ENCODE measurements around the gene TOR2A. TPM values are rescaled to one million over a fixed set of nuclear protein-coding genes. Genes with fewer than 3 reads are reported as not detected.
A peak's percentile ranks its signal among the peaks of the same experiment; 100 is the strongest.

TOR2A gene
- total RNA-seq, 6 donors from 2014 or later: 11.4 to 27.2 (median 21.0) TPM

DNA sequence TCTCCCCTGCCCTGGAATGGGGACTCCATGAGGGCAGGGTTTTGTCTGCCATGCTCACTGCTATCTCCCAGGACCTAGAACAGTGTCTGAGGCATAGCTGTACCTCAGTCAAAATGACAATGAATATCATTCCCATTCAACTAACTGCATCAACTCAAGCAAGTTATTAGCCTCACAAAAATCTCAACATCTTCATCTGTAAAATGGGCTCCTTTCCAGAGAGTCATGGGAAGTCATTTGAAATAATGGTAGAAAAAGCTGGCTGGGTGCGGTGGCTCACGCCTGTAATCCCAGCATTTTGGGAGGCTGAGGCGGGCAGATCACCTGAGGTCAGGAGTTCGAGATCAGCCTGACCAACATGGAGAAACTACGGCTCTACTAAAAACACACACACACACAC, 34.0 kb upstream of the TOR2A start:
- H3K4me3 ChIP-seq: peak overlapping the region in 3 of 4 donors; percentile 50 to 75 (median 70)
- H3K36me3 ChIP-seq: peaks cover 0 to 13% (median 5%) of the 10 kb centered on the region in 4 donors
- ATAC-seq (ENCODE audit: low FRiP score in 2 of 2) (no peak), DNase-seq (no peak)
- H3K4me1 ChIP-seq: peaks cover 50 to 72% (median 62%) of the 10 kb centered on the region in 4 donors
- no peak for TF ChIP-seq EP300 (IDR thresholded peaks at IDR 0.05)
- no peaks in the 10 kb centered on the region for H3K9me3 ChIP-seq
- H3K27me3 ChIP-seq: no peaks in the 10 kb centered on the region
- 82 to 89% methylated on average over 4 to 5 of the region's 5 CpGs for WGBS, 2 donors
- H3K27ac ChIP-seq: peak overlapping the region; percentile 78 to 96 (median 86)

- peak overlapping the region in 3 of 4 donors; percentile 50 to 75 (median 70) for H3K4me3 ChIP-seq
- H3K27me3 ChIP-seq: no peaks in the 10 kb centered on the region
Measured at GRCh38 chr9:127768698-127769097, 33.6 kb upstream of the TOR2A start.

DNA sequence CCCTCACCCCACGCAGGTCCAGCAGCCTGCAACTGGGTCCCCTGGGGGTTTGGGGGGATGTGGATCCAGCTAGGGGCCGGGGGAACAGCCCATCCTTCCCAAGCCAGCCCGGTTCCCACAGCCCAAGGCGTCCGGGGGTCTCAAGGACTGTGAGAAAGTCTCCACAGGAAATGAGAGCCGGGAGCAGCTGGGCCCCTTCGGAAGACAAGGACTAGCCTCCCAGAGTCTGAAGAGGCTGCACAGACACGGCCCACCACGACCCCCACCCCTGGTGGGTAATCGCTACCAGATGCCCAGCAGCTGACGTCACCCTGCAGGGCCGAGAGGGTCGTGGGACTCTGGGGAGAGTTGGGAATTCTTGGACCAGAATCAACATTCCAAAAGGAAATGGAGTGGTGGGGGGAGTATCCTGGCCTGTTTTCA, 32.8 kb upstream of the TOR2A start:
- Histone ChIP-seq H3K4me3 (peak overlapping the region in 3 of 4 donors; percentile 10 to 70 (median 20)), H3K36me3 (peaks cover 0 to 13% (median 3%) of the 10 kb centered on the region in 4 donors), H3K4me1 (peaks cover 53 to 82% (median 70%) of the 10 kb centered on the region in 4 donors), H3K27ac (peak overlapping the region; percentile 78 to 96 (median 86)), H3K27me3 (no peaks in the 10 kb centered on the region), H3K9me3 (no peaks in the 10 kb centered on the region)
- ATAC-seq (ENCODE audit: low FRiP score in 2 of 2) (no peak), DNase-seq (no peak)
- TF ChIP-seq EP300 (IDR thresholded peaks at IDR 0.05) (no peak), POLR2AphosphoS5 (IDR thresholded peaks at IDR 0.05) (no peak), POLR2A (IDR thresholded peaks at IDR 0.05) (no peak)
- 38 to 61% methylated on average over 13 of the region's 13 CpGs for WGBS, 2 donors

More at GRCh38 chr9:127768698-127769097, 33.6 kb upstream of the TOR2A start:
- Histone ChIP-seq H3K36me3 (peaks cover 0 to 13% (median 3%) of the 10 kb centered on the region in 4 donors), H3K4me1 (peaks cover 50 to 75% (median 64%) of the 10 kb centered on the region in 4 donors), H3K27ac (peak overlapping the region; percentile 78 to 96 (median 86)), H3K9me3 (no peaks in the 10 kb centered on the region)
- WGBS, 2 donors: 45 to 64% methylated on average over 8 of the region's 8 CpGs
- TF ChIP-seq, protein P1, sequence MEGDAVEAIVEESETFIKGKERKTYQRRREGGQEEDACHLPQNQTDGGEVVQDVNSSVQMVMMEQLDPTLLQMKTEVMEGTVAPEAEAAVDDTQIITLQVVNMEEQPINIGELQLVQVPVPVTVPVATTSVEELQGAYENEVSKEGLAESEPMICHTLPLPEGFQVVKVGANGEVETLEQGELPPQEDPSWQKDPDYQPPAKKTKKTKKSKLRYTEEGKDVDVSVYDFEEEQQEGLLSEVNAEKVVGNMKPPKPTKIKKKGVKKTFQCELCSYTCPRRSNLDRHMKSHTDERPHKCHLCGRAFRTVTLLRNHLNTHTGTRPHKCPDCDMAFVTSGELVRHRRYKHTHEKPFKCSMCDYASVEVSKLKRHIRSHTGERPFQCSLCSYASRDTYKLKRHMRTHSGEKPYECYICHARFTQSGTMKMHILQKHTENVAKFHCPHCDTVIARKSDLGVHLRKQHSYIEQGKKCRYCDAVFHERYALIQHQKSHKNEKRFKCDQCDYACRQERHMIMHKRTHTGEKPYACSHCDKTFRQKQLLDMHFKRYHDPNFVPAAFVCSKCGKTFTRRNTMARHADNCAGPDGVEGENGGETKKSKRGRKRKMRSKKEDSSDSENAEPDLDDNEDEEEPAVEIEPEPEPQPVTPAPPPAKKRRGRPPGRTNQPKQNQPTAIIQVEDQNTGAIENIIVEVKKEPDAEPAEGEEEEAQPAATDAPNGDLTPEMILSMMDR (IDR thresholded peaks at IDR 0.05): no peak
- TF ChIP-seq POLR2A (IDR thresholded peaks at IDR 0.05): no peak
- peak in 1 of 2 donors; percentile 32 for TF ChIP-seq POLR2AphosphoS5 (IDR thresholded peaks at IDR 0.05)
- no peak for TF ChIP-seq EP300 (IDR thresholded peaks at IDR 0.05)
- DNase-seq: no peak
- ATAC-seq (ENCODE audit: low FRiP score in 2 of 2): no peak

DNA sequence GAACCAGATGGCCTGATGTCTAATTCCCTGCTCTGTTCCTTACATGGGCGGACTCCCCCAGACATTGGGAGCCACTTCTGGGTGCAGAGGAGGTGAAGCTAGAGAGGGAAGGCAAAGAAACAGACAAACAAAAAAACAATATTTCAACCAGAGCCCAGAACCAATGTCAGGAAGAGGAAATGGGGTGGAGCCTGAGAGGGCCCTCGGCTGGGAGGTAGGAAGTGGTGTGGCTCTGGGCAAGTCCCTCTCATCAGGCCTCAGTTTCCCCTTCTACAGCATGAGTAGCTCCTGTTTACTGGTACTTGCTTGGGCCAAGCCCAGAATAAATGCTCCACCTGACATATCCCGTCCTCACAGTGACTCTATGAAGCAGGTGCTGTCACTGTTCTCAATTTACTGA, 32.3 kb upstream of the TOR2A start:
- Histone ChIP-seq H3K36me3 (peaks cover 0 to 13% (median 3%) of the 10 kb centered on the region in 4 donors), H3K27ac (peak overlapping the region; percentile 78 to 96 (median 86)), H3K27me3 (no peaks in the 10 kb centered on the region), H3K9me3 (no peaks in the 10 kb centered on the region), H3K4me3 (peak overlapping the region in 3 of 4 donors; percentile 10 to 70 (median 20)), H3K4me1 (peaks cover 57 to 88% (median 75%) of the 10 kb centered on the region in 4 donors)
- ATAC-seq (ENCODE audit: low FRiP score in 2 of 2) (no peak), DNase-seq (no peak)
- TF ChIP-seq EP300 (IDR thresholded peaks at IDR 0.05) (no peak), POLR2A (IDR thresholded peaks at IDR 0.05) (no peak), POLR2AphosphoS5 (IDR thresholded peaks at IDR 0.05) (no peak)
- TF ChIP-seq, protein P1 (IDR thresholded peaks at IDR 0.05): no peak
- 47 to 70% methylated on average over 3 of the region's 3 CpGs for WGBS, 2 donors

DNA sequence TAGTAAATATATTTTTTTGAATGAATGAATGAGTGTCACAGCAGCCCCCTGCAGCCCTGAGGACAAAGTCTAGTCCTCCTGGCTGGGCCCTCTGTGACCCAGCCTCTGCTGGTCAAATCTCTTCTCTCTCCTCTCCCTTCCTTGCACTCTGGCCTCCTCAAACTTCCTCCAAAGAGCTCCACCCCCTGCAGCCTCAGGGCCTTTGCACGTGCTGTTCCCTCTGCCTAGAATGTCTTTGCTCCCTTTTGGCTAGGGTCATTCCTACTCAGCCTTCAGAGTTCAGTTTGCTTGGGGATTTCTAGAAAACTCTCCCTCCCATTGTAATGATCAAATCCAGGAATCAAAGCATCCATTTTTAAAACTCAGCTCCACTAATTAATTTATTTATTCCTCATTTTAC, 30.3 kb upstream of the TOR2A start:
- TF ChIP-seq, protein P1 (IDR thresholded peaks at IDR 0.05): no peak
- TF ChIP-seq POLR2A (IDR thresholded peaks at IDR 0.05) (no peak), EP300 (IDR thresholded peaks at IDR 0.05) (no peak), POLR2AphosphoS5 (IDR thresholded peaks at IDR 0.05) (no peak)
- no peak for ATAC-seq (ENCODE audit: low FRiP score in 2 of 2)
- Histone ChIP-seq H3K4me3 (no peak overlapping the region), H3K4me1 (peaks cover 49 to 83% (median 70%) of the 10 kb centered on the region in 4 donors), H3K36me3 (peaks cover 0 to 13% (median 3%) of the 10 kb centered on the region in 4 donors), H3K27ac (peak overlapping the region; percentile 78 to 96 (median 86)), H3K27me3 (no peaks in the 10 kb centered on the region), H3K9me3 (no peaks in the 10 kb centered on the region)
- 71 to 76% methylated on average over 1 of the region's 1 CpG for WGBS, 2 donors
- DNase-seq: no peak

Measured in upper lobe of left lung (tissue), 6 donors.